ENCODE measurements around the gene TSHR. TPM values are rescaled to one million over a fixed set of nuclear protein-coding genes. Genes with fewer than 3 reads are reported as not detected.

TSHR gene
- total RNA-seq, 1 experiment from 2014 or later: not detected

- Mint-ChIP-seq H3K9me3 (no peaks in the 10 kb centered on the region), H3K4me1 (no peaks in the 10 kb centered on the region), H3K36me3 (no peaks in the 10 kb centered on the region), H3K27ac (no peak overlapping the region), H3K27me3 (ENCODE audit: low read depth) (no peaks in the 10 kb centered on the region), H3K4me3 (no peak overlapping the region)
- no peak for DNase-seq (ENCODE audit: low spot score)
- CTCF ChIA-PET: interaction anchor here (1.6 kb wide), 1 partner anchor 14 kb away, joined by 5 read pairs; no protein-coding TSS in a partner anchor
- POLR2A ChIA-PET: no interaction called here
- ATAC-seq: no peak
- no peak for TF ChIP-seq EMX1 (CRISPR knock-in tag; IDR thresholded peaks at IDR 0.05)
- TF ChIP-seq, protein P1, sequence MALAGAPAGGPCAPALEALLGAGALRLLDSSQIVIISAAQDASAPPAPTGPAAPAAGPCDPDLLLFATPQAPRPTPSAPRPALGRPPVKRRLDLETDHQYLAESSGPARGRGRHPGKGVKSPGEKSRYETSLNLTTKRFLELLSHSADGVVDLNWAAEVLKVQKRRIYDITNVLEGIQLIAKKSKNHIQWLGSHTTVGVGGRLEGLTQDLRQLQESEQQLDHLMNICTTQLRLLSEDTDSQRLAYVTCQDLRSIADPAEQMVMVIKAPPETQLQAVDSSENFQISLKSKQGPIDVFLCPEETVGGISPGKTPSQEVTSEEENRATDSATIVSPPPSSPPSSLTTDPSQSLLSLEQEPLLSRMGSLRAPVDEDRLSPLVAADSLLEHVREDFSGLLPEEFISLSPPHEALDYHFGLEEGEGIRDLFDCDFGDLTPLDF (CRISPR knock-in tag; IDR thresholded peaks at IDR 0.05): no peak
Observed at GRCh38 chr14:81001447-81001846, 46.0 kb downstream of the TSHR start.

GRCh38 chr14:81004575-81004974, 49.2 kb downstream of the TSHR start:
- Mint-ChIP-seq H3K4me3 (no peak overlapping the region), H3K27ac (no peak overlapping the region), H3K4me1 (no peaks in the 10 kb centered on the region), H3K9me3 (no peaks in the 10 kb centered on the region), H3K36me3 (no peaks in the 10 kb centered on the region), H3K27me3 (ENCODE audit: low read depth) (no peaks in the 10 kb centered on the region)
- DNase-seq (ENCODE audit: low spot score) (no peak), ATAC-seq (no peak)
- TF ChIP-seq CREB1 (CRISPR knock-in tag; IDR thresholded peaks at IDR 0.05): no peak
- TF ChIP-seq, protein P2, sequence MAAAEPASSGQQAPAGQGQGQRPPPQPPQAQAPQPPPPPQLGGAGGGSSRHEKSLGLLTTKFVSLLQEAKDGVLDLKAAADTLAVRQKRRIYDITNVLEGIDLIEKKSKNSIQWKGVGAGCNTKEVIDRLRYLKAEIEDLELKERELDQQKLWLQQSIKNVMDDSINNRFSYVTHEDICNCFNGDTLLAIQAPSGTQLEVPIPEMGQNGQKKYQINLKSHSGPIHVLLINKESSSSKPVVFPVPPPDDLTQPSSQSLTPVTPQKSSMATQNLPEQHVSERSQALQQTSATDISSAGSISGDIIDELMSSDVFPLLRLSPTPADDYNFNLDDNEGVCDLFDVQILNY (CRISPR knock-in tag; IDR thresholded peaks at IDR 0.05): no peak
- no peak for TF ChIP-seq E2F4 (CRISPR knock-in tag; IDR thresholded peaks at IDR 0.05; ENCODE audit: borderline replicate concordance, low read depth)
- TF ChIP-seq PREB (CRISPR knock-in tag; IDR thresholded peaks at IDR 0.05; ENCODE audit: borderline replicate concordance): no peak
- TF ChIP-seq ZNF416 (CRISPR knock-in tag; IDR thresholded peaks at IDR 0.05): no peak
- TF ChIP-seq NFYB (CRISPR knock-in tag; conservative IDR thresholded peaks at IDR 0.05; ENCODE audit: low read depth): no peak
- TF ChIP-seq ZNF317 (CRISPR knock-in tag; IDR thresholded peaks at IDR 0.05; ENCODE audit: borderline replicate concordance, low read depth): no peak
- TF ChIP-seq ERG (CRISPR knock-in tag; IDR thresholded peaks at IDR 0.05): no peak
- TF ChIP-seq ATF3 (CRISPR knock-in tag; conservative IDR thresholded peaks at IDR 0.05): no peak
- TF ChIP-seq NFATC4 (CRISPR knock-in tag; IDR thresholded peaks at IDR 0.05): no peak
- TF ChIP-seq KAT7 (CRISPR knock-in tag; IDR thresholded peaks at IDR 0.05; ENCODE audit: borderline replicate concordance): no peak
- no peak for TF ChIP-seq ETV6 (CRISPR knock-in tag; IDR thresholded peaks at IDR 0.05)
- no peak for TF ChIP-seq ZNF138 (CRISPR knock-in tag; conservative IDR thresholded peaks at IDR 0.05)
- no peak for TF ChIP-seq ZNF232 (CRISPR knock-in tag; IDR thresholded peaks at IDR 0.05)
- TF ChIP-seq MYBL2 (CRISPR knock-in tag; IDR thresholded peaks at IDR 0.05): no peak
- TF ChIP-seq, protein P3, sequence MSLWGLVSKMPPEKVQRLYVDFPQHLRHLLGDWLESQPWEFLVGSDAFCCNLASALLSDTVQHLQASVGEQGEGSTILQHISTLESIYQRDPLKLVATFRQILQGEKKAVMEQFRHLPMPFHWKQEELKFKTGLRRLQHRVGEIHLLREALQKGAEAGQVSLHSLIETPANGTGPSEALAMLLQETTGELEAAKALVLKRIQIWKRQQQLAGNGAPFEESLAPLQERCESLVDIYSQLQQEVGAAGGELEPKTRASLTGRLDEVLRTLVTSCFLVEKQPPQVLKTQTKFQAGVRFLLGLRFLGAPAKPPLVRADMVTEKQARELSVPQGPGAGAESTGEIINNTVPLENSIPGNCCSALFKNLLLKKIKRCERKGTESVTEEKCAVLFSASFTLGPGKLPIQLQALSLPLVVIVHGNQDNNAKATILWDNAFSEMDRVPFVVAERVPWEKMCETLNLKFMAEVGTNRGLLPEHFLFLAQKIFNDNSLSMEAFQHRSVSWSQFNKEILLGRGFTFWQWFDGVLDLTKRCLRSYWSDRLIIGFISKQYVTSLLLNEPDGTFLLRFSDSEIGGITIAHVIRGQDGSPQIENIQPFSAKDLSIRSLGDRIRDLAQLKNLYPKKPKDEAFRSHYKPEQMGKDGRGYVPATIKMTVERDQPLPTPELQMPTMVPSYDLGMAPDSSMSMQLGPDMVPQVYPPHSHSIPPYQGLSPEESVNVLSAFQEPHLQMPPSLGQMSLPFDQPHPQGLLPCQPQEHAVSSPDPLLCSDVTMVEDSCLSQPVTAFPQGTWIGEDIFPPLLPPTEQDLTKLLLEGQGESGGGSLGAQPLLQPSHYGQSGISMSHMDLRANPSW (CRISPR knock-in tag; conservative IDR thresholded peaks at IDR 0.05; ENCODE audit: low read depth): no peak
- ChIA-PET CTCF (no interaction called here), POLR2A (no interaction called here)
